TTC549 (cell line): ENCODE results near the gene YPEL3.

Source experiments
- FAIRE-seq: peaks from 2 replicates; lab custom pipeline; 2012; peaks lifted over from hg19 to GRCh38; lab: Jason Lieb, UNC

The YPEL3 gene

GRCh38 chr16:30088832-30089624 is 7.0 kb downstream of the YPEL3 start:
- FAIRE-seq = no peak

DNA sequence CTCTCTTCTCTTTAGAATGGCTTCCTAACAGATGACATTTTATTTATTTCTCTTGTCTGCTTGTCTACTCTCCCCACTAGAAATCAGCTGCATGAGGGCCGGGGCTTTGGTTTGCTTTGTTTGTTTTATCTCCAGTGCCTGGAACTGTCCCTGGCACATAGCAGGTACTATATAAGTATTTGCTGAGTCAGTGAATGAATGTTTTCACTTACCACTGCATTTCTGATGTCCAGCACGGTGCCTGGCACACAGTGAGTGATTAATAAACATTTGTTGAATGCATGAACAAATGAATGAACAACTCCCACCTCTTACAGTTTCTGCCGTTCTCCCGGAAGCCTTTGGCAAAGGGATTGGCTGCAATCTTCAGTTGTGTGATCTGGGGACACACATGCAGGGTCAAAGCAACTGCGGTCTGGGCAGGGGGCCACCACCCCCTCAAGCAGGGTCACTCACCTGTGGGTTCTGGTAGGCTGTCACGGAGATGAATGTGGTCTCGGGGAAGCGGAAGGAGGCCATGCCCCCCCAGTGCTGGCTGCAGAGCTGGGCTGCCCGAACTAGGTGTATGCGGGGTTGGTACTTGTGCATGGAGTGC is 7.7 kb downstream of the YPEL3 start:
- no peak for FAIRE-seq

- FAIRE-seq = no peak
These were observed 8.7 kb downstream of the YPEL3 start for GRCh38 chr16:30087181-30087898.

- no peak for FAIRE-seq
These were observed 9.5 kb downstream of the YPEL3 start for GRCh38 chr16:30086291-30087140.

DNA sequence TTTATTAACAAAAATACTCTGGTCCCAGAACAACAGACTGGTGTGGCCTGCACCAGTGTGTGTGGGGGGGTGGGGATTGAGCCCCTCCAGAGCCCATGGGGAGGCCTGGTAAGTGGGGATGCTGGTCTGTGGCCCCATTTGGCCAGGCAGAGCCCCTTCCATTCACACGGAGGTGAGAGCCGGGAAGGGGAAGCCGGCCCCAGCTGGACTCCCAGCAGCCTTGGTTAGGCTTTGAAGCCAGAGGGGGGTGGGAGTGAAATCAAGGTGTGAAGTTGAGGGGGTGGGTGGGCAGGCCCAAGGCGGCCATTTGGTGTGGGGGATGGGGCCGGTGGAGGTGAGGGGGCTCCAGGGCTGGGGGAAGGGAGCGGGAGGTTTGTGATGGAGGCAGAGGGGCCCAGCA is 10.2 kb downstream of the YPEL3 start:
- no peak for FAIRE-seq

GRCh38 chr16:30085247-30085646 is 10.8 kb downstream of the YPEL3 start:
- FAIRE-seq = no peak

- no peak for FAIRE-seq
These were observed 11.2 kb downstream of the YPEL3 start for GRCh38 chr16:30084816-30085159.

- no peak for FAIRE-seq
These were observed 11.8 kb downstream of the YPEL3 start for GRCh38 chr16:30084096-30084815.

DNA sequence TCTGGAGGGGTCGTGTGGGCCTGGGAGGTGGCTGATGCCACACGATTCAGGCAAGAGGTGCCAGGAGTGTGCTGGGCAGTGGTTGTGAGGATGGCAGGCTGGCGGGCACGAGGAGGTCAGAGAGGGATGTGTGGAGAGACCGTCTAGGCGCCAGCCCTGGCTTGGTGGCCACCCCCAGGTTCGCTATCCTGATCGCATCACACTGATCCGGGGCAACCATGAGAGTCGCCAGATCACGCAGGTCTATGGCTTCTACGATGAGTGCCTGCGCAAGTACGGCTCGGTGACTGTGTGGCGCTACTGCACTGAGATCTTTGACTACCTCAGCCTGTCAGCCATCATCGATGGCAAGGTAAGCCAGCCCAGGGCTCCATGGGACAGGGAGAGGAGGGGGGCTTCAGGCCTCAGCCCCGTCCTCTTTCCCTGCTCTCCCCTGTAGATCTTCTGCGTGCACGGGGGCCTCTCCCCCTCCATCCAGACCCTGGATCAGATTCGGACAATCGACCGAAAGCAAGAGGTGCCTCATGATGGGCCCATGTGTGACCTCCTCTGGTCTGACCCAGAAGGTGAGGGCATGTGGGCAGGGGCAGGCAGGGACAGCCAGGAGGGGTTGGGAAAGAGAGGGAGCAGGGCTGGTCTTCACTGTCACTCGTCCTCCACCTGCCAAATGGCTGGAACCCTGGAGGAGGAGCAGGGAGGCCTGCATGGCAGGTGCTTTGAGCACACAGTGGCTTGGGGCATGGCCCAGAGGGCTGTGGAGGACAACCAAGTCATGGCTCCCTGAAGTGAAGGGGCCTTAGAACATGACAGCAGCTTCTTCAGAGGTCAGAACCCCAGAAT is 12.6 kb downstream of the YPEL3 start:
- no peak for FAIRE-seq

- no peak for FAIRE-seq
These were observed 13.4 kb downstream of the YPEL3 start for GRCh38 chr16:30082545-30083090.

- FAIRE-seq = no peak
These were observed 16.5 kb downstream of the YPEL3 start for GRCh38 chr16:30079480-30079879.

GRCh38 chr16:30078744-30079143 is 17.3 kb downstream of the YPEL3 start:
- FAIRE-seq = no peak

DNA sequence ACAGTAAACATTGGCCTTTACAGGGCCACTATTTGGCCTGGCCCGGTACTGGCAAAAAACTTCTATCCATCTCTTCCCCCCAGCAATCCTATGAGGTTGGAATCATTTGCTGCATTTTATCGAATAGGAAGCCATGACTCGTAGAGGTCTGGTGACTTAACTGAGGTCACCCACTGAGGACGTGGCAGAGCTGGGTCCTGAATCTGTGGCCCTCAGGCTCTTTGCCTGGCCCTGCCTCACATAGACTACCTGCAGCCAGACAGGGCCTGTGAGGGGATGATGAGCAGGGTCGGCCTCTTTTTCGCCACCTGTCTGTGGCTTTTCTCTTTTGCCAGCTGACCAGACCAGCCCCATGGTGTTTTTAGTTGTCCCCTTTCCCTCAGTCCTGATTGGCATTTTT is 18.4 kb downstream of the YPEL3 start:
- FAIRE-seq = no peak

DNA sequence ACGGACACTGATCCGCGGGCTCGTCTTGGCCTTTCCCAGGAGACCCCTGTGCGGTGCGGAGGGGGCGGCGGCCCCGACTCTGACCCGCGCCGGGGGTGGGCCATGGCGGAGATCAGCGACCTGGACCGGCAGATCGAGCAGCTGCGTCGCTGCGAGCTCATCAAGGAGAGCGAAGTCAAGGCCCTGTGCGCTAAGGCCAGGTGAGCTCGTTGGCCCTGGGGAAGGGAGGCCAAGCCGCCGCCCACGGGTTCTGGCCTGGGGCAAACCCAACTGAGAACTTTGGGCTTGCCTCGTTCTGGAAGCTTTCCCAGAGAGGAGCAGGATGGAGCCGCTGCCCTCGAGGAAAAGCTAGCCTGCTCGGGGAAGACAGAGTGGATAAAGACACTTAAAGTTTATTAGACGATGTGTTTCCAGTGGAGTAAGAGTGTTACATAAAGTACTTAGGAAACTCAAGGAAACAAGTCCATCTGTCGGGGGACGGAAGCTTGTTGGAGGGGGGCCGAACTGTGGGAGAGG is 19.7 kb downstream of the YPEL3 start:
- no peak for FAIRE-seq

GRCh38 chr16:30075503-30076275 is 20.3 kb downstream of the YPEL3 start, which contains the start of gene PPP4C:
Gene PPP4C (plus strand): TSS chr16:30075994. CDS start chr16:30076378, 384 bp downstream.
- FAIRE-seq = no peak

- FAIRE-seq = no peak
These were observed 25.5 kb downstream of the YPEL3 start for GRCh38 chr16:30070490-30070889.

- FAIRE-seq = no peak
These were observed 26.2 kb downstream of the YPEL3 start for GRCh38 chr16:30069611-30070462.
